ENCODE data around the gene KCNA1.

- no peak for TF ChIP-seq CTCF (conservative IDR thresholded peaks at IDR 0.05; ENCODE audit: low read depth, low read length)
- no peak for TF ChIP-seq POLR2A (IDR thresholded peaks at IDR 0.05; ENCODE audit: low read depth, low read length)
- no peak for TF ChIP-seq RFX5 (IDR thresholded peaks at IDR 0.05; ENCODE audit: low read depth, low read length)
- no peak for TF ChIP-seq MXI1 (IDR thresholded peaks at IDR 0.05; ENCODE audit: borderline replicate concordance, low read depth, low read length)
- no peak for TF ChIP-seq MAZ (IDR thresholded peaks at IDR 0.05; ENCODE audit: borderline replicate concordance, low read depth, low read length)
- TF ChIP-seq SMC3 (IDR thresholded peaks at IDR 0.05; ENCODE audit: low read depth, low read length) = no peak
- TF ChIP-seq, protein P1, sequence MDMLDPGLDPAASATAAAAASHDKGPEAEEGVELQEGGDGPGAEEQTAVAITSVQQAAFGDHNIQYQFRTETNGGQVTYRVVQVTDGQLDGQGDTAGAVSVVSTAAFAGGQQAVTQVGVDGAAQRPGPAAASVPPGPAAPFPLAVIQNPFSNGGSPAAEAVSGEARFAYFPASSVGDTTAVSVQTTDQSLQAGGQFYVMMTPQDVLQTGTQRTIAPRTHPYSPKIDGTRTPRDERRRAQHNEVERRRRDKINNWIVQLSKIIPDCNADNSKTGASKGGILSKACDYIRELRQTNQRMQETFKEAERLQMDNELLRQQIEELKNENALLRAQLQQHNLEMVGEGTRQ (IDR thresholded peaks at IDR 0.05; ENCODE audit: low read depth, low read length) = no peak
- TF ChIP-seq NFE2L2 (IDR thresholded peaks at IDR 0.05; ENCODE audit: low read depth, low read length) = no peak
- TF ChIP-seq RCOR1 (IDR thresholded peaks at IDR 0.05; ENCODE audit: insufficient replicate concordance, low read length) = no peak
- no peak for TF ChIP-seq RAD21 (IDR thresholded peaks at IDR 0.05; ENCODE audit: low read length)
- no peak for TF ChIP-seq MAFK (IDR thresholded peaks at IDR 0.05; ENCODE audit: low read depth, low read length)
- TF ChIP-seq CEBPB (IDR thresholded peaks at IDR 0.05; ENCODE audit: low read depth, low read length) = no peak
- no peak for TF ChIP-seq ELK1 (IDR thresholded peaks at IDR 0.05; ENCODE audit: borderline replicate concordance, low read depth, low read length)
Observed at GRCh38 chr12:4881266-4882064, 28.2 kb upstream of the KCNA1 start.

Measured in IMR-90 (cell line).